ENCODE measurements around the gene CD40.

DNA sequence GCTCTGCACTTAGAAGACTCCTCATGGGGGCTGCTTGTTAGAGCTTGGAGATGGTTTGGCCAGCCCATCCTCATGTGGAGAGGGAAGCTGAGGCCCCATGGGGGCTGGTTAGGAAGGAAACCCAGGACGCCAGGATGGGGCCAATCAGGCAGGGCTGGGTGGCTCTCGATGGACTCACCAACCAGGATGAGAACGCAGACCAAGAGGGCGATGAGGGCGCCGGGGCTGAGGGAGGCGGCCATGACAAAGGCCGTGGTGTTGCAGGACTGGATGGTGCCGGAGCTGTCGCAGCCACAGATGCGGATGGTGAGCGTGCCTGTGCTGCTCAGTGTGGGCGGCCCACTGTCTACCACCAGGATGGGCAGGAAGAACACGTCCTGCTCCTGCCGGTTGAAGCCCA, 59.7 kb downstream of the CD40 start:
- no peak for TF ChIP-seq EZH2phosphoT487 (conservative IDR thresholded peaks at IDR 0.05; ENCODE audit: low read length)
- TF ChIP-seq, protein P1, sequence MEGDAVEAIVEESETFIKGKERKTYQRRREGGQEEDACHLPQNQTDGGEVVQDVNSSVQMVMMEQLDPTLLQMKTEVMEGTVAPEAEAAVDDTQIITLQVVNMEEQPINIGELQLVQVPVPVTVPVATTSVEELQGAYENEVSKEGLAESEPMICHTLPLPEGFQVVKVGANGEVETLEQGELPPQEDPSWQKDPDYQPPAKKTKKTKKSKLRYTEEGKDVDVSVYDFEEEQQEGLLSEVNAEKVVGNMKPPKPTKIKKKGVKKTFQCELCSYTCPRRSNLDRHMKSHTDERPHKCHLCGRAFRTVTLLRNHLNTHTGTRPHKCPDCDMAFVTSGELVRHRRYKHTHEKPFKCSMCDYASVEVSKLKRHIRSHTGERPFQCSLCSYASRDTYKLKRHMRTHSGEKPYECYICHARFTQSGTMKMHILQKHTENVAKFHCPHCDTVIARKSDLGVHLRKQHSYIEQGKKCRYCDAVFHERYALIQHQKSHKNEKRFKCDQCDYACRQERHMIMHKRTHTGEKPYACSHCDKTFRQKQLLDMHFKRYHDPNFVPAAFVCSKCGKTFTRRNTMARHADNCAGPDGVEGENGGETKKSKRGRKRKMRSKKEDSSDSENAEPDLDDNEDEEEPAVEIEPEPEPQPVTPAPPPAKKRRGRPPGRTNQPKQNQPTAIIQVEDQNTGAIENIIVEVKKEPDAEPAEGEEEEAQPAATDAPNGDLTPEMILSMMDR (IDR thresholded peaks at IDR 0.05; ENCODE audit: insufficient read depth, low read length, poor library complexity, severe bottlenecking), result no peak
